Measurements from ENCODE around the gene HM13.
"Not testable (repeated sequence)": the region's sequence is repeated elsewhere in the genome, so short reads cannot be mapped to it uniquely, and the experiment has no call there.

HM13 gene

GRCh38 chr20:31607640-31608250 lies 93.5 kb downstream of the HM13 start:
- Histone ChIP-seq H3K4me2 (peak overlapping the region; percentile 91; the same call in 1 of the 2 replicates), H2AFZ (ENCODE audit: low read depth) (no peak overlapping the region), H3K36me3 (ENCODE audit: insufficient read depth) (no peaks in the 10 kb centered on the region), H3K9ac (no peak overlapping the region), H3K4me1 (ENCODE audit: low read depth, poor library complexity, severe bottlenecking) (peaks cover 60% of the 10 kb centered on the region), H3K27ac (no peak overlapping the region), H3K4me3 (IDR thresholded peaks at IDR 0.05; ENCODE audit: insufficient read depth, low read depth, low read length) (no peak overlapping the region), H4K20me1 (ENCODE audit: insufficient read depth) (no peaks in the 10 kb centered on the region), H3K27me3 (ENCODE audit: insufficient read depth, low read depth) (no peaks in the 10 kb centered on the region), H3K79me2 (ENCODE audit: insufficient read depth, low read depth) (peaks cover 16% of the 10 kb centered on the region)
- TF ChIP-seq CTCF (conservative IDR thresholded peaks at IDR 0.05; ENCODE audit: low read depth, low read length), result no peak

GRCh38 chr20:31608251-31608945 lies 94.2 kb downstream of the HM13 start:
- TF ChIP-seq CTCF (conservative IDR thresholded peaks at IDR 0.05; ENCODE audit: low read depth, low read length), result no peak
- Histone ChIP-seq H3K36me3 (ENCODE audit: insufficient read depth) (no peaks in the 10 kb centered on the region), H4K20me1 (ENCODE audit: insufficient read depth) (no peaks in the 10 kb centered on the region), H3K27ac (no peak overlapping the region), H3K4me2 (no peak overlapping the region), H3K27me3 (ENCODE audit: insufficient read depth, low read depth) (no peaks in the 10 kb centered on the region), H2AFZ (ENCODE audit: low read depth) (no peak overlapping the region), H3K4me1 (ENCODE audit: low read depth, poor library complexity, severe bottlenecking) (peaks cover 57% of the 10 kb centered on the region), H3K9ac (no peak overlapping the region), H3K79me2 (ENCODE audit: insufficient read depth, low read depth) (peaks cover 16% of the 10 kb centered on the region), H3K4me3 (IDR thresholded peaks at IDR 0.05; ENCODE audit: insufficient read depth, low read depth, low read length) (no peak overlapping the region)

GRCh38 chr20:31612271-31612640 lies 98.0 kb downstream of the HM13 start:
- not testable (repeated sequence) for H3K9ac ChIP-seq; H3K79me2 ChIP-seq (ENCODE audit: insufficient read depth, low read depth); H4K20me1 ChIP-seq (ENCODE audit: insufficient read depth); H3K36me3 ChIP-seq (ENCODE audit: insufficient read depth); H3K4me3 ChIP-seq (IDR thresholded peaks at IDR 0.05; ENCODE audit: insufficient read depth, low read depth, low read length); H3K27me3 ChIP-seq (ENCODE audit: insufficient read depth, low read depth); H3K27ac ChIP-seq
- Histone ChIP-seq H3K4me1 (ENCODE audit: low read depth, poor library complexity, severe bottlenecking) (peaks cover 39% of the 10 kb centered on the region), H2AFZ (ENCODE audit: low read depth) (peak overlapping the region; percentile 10; the same call in 1 of the 2 replicates), H3K4me2 (peak overlapping the region; percentile 3; the same call in 1 of the 2 replicates)

- Histone ChIP-seq H3K27ac (no peak overlapping the region), H4K20me1 (ENCODE audit: insufficient read depth) (no peaks in the 10 kb centered on the region), H3K4me2 (no peak overlapping the region), H3K79me2 (ENCODE audit: insufficient read depth, low read depth) (no peaks in the 10 kb centered on the region), H2AFZ (ENCODE audit: low read depth) (no peak overlapping the region), H3K27me3 (ENCODE audit: insufficient read depth, low read depth) (no peaks in the 10 kb centered on the region), H3K9ac (no peak overlapping the region), H3K4me3 (IDR thresholded peaks at IDR 0.05; ENCODE audit: insufficient read depth, low read depth, low read length) (no peak overlapping the region), H3K36me3 (ENCODE audit: insufficient read depth) (no peaks in the 10 kb centered on the region), H3K4me1 (ENCODE audit: low read depth, poor library complexity, severe bottlenecking) (peaks cover 32% of the 10 kb centered on the region)
- no peak for TF ChIP-seq CTCF (conservative IDR thresholded peaks at IDR 0.05; ENCODE audit: low read depth, low read length)
These were observed 101.2 kb downstream of the HM13 start for GRCh38 chr20:31615416-31615815.

Measured in KMS-11 (cell line).